Kidney (tissue), 14 donors: ENCODE results near the gene CPA5. TPM values are rescaled to one million over a fixed set of nuclear protein-coding genes. Genes with fewer than 3 reads are reported as not detected.
"Not testable (repeated sequence)": the region's sequence is repeated elsewhere in the genome, so short reads cannot be mapped to it uniquely, and the experiment has no call there.

ENCODE experiments used
- DNase-seq, 5 donors: peaks; one replicate each; pipeline ENCODE4 v3.0.0-alpha.2; 2013 to 2020
- FAIRE-seq: peaks from 2 replicates; lab custom pipeline; 2012; peaks lifted over from hg19 to GRCh38; lab: Jason Lieb, UNC
- H3K27ac ChIP-seq, 2 donors: one replicate each; pipeline ENCODE4 v1.7.0; 2013; ENCODE audit warnings: low read depth in 2 of 2, low read length in 2 of 2, inconsistent platforms in 1 of 2
- H3K27me3 ChIP-seq: one replicate; pipeline ENCODE4 v1.7.1; 2013; ENCODE audit warnings: low read length, inconsistent platforms; ENCODE audit not compliant: control insufficient read depth, insufficient read depth
- H3K36me3 ChIP-seq, 3 donors: one replicate each; pipeline versions ENCODE4 v1.7.0 to v1.7.1; 2013; ENCODE audit warnings: low read length in 3 of 3, control low read depth in 1 of 3, inconsistent platforms in 1 of 3; ENCODE audit not compliant: insufficient read depth in 3 of 3, control insufficient read depth in 2 of 3
- H3K4me1 ChIP-seq, 3 donors: one replicate each; pipeline versions ENCODE4 v1.7.0 to v1.7.1; 2013; ENCODE audit warnings: low read length in 3 of 3, inconsistent platforms in 1 of 3, low read depth in 1 of 3; ENCODE audit not compliant: control insufficient read depth in 2 of 3, insufficient read depth in 2 of 3
- H3K4me3 ChIP-seq, 3 donors: one replicate each; pipeline versions ENCODE4 v1.7.0 to v1.8.1; 2013; ENCODE audit warnings: low read length in 3 of 3, control low read depth in 1 of 3, inconsistent platforms in 1 of 3
- H3K9ac ChIP-seq, 3 donors: one replicate each; pipeline versions ENCODE4 v1.7.0 to v1.7.1; 2013; ENCODE audit warnings: low read length in 3 of 3, control low read depth in 1 of 3, inconsistent platforms in 1 of 3
- H3K9me3 ChIP-seq, 3 donors: one replicate each; pipeline versions ENCODE4 v1.7.0 to v1.7.1; 2013; ENCODE audit warnings: low read length in 3 of 3, control low read depth in 1 of 3, inconsistent platforms in 1 of 3; ENCODE audit not compliant: control insufficient read depth in 2 of 3, insufficient read depth in 1 of 3
- intact Hi-C: fragments of 100-400 bp; cut with DNase I; formaldehyde crosslinking; loops from one replicate; pipeline ENCODE4 v1.11.1; 2022
- polyA plus RNA-seq: library from polyadenylated mRNA; stranded (reverse); fragments of 350-450 nt; fragmentation: Illumina TruSeq; extraction: RNeasy Lipid Tissue Mini Kit (QIAGEN cat#74804); gene quantifications from one replicate; pipeline ENCODE4 v1.2.3, GENCODE V29; 2014; ENCODE audit warnings: low read depth, low replicate concordance; ENCODE audit not compliant: insufficient read depth
- total RNA-seq: library from RNA; stranded (reverse); fragmentation: NEBNext Ultra II Directional; extraction: Animal tissue kit (Norgen Biotek cat#: 25700); gene quantifications from one replicate; pipeline ENCODE4 v1.2.1, GENCODE V29; 2021
- TF ChIP-seq, protein P1 (sequence below): IDR thresholded peaks from 3 replicates; pipeline ENCODE4 v1.5.1; 2012; ENCODE audit warnings: mild to moderate bottlenecking, moderate library complexity, borderline replicate concordance; ENCODE audit not compliant: insufficient read depth; ENCODE audit errors: extremely low read depth
- donor health status: control.
- donor health status: control.
- donor health status: control.
- donor health status: control.
- donor health status: control.
- donor health status: DM: yes; HTN: yes; CAD: no.
- donor health status: Normal renal cell carcinoma (clear cell type).

CPA5 gene
- total and polyA plus RNA-seq, 2 donors from 2014 or later: 0.54 to 1.1 TPM

DNA sequence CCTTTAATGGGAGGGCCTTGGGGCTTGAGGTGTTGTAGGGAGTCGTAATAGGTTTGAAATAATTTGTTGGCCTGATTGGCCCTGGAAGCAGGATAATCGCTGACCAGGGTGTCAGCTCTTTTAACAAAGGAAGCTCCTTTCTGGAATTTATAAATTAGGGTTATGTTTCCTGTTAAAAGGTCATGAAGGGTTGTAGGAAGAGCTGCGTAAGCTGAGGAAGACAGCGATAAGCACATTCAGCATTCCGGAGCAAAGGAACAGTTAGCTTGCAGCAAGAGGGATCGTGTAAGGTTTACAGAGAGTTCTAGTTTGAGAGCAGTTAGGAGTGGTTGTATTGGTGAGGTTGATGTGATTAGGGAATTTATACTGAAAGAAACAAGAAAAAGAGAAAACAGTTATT lies 30.3 kb upstream of the CPA5 start:
- TF ChIP-seq, protein P1, sequence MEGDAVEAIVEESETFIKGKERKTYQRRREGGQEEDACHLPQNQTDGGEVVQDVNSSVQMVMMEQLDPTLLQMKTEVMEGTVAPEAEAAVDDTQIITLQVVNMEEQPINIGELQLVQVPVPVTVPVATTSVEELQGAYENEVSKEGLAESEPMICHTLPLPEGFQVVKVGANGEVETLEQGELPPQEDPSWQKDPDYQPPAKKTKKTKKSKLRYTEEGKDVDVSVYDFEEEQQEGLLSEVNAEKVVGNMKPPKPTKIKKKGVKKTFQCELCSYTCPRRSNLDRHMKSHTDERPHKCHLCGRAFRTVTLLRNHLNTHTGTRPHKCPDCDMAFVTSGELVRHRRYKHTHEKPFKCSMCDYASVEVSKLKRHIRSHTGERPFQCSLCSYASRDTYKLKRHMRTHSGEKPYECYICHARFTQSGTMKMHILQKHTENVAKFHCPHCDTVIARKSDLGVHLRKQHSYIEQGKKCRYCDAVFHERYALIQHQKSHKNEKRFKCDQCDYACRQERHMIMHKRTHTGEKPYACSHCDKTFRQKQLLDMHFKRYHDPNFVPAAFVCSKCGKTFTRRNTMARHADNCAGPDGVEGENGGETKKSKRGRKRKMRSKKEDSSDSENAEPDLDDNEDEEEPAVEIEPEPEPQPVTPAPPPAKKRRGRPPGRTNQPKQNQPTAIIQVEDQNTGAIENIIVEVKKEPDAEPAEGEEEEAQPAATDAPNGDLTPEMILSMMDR: no peak
- no peak for DNase-seq
- FAIRE-seq: no peak
- Histone ChIP-seq H3K36me3 (no peaks in the 10 kb centered on the region), H3K27me3 (no peaks in the 10 kb centered on the region), H3K9me3 (no peaks in the 10 kb centered on the region), H3K27ac (no peak overlapping the region), H3K4me3 (no peak overlapping the region), H3K9ac (no peak overlapping the region), H3K4me1 (no peaks in the 10 kb centered on the region)
- intact Hi-C loops: no loop called here

DNA sequence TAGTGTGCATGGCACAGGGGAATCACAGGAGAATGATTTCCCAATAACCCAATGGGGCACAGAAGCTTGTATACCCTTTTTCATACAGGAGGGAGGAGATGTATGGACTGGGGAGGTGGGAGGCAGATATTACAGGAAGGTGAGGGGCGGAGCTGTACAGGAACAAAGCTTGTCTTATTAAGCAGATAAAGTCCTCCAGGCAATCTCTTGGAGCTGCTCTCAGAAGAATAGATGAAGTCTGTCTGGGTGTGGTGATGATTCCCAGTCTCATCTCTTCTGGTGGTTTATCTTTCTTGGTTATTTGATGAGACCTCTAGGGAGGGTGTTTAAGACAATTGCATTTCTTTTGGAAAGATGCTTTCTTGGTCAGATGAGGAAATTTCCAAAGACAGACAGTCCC lies 25.1 kb upstream of the CPA5 start:
- DNase-seq (no peak), FAIRE-seq (no peak)
- no peak overlapping the region for H3K27ac ChIP-seq
- intact Hi-C loops: no loop called here
- no peak overlapping the region for H3K9ac ChIP-seq
- no peaks in the 10 kb centered on the region for H3K36me3 ChIP-seq
- no peaks in the 10 kb centered on the region for H3K9me3 ChIP-seq
- no peaks in the 10 kb centered on the region for H3K4me1 ChIP-seq
- H3K27me3 ChIP-seq: no peaks in the 10 kb centered on the region
- TF ChIP-seq, protein P1: no peak
- H3K4me3 ChIP-seq: no peak overlapping the region

DNA sequence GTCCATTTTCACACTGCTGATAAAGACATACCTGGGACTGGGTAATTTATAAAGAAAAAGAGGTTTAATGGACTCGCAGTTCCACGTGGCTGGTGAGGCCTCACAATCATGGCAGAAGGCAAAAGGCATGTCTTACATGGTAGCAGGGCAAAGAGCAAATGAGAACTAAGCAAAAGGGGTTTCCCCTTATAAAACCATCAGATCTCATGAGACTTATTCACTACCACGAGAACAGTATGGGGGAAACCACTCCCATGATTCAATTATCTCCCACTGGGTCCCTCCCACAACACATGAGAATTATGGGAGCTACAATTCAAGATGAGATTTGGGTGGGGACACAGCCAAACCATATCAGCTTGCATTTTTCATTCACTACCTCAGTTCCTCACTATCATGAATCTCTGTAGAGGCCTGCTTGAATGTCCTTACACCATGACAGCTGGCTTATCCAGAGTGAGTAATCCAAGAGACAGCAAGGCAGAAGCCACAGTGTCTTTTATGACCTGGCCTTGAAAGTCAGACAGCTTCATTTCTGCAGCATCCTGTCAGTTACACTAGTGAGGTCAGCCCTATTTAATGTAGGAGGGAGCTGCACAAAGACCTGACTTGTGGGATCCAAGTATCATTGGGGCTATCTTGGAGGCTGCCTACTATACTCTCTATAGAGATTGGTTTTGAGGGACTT lies 22.9 kb upstream of the CPA5 start:
- H3K4me3 ChIP-seq, H3K4me1 ChIP-seq, H3K27me3 ChIP-seq, H3K27ac ChIP-seq, H3K9ac ChIP-seq, intact Hi-C loops, H3K36me3 ChIP-seq, H3K9me3 ChIP-seq, DNase-seq, FAIRE-seq: not testable (repeated sequence)

DNA sequence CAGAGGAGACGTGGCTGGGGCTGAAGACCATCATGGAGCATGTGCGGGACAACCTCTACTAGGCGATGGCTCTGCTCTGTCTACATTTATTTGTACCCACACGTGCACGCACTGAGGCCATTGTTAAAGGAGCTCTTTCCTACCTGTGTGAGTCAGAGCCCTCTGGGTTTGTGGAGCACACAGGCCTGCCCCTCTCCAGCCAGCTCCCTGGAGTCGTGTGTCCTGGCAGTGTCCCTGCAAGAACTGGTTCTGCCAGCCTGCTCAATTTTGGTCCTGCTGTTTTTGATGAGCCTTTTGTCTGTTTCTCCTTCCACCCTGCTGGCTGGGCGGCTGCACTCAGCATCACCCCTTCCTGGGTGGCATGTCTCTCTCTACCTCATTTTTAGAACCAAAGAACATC lies 22.0 kb upstream of the CPA5 start:
- H3K27me3 ChIP-seq: no peaks in the 10 kb centered on the region
- H3K36me3 ChIP-seq: no peaks in the 10 kb centered on the region
- no peak overlapping the region for H3K9ac ChIP-seq
- no peaks in the 10 kb centered on the region for H3K9me3 ChIP-seq
- DNase-seq (no peak), FAIRE-seq (no peak)
- H3K4me1 ChIP-seq: no peaks in the 10 kb centered on the region
- H3K4me3 ChIP-seq: no peak overlapping the region
- H3K27ac ChIP-seq: no peak overlapping the region
- intact Hi-C loops: no loop called here
- TF ChIP-seq, protein P1: no peak
